Neuron (in vitro differentiated cells): Measurements from ENCODE around the gene ELK4.

ENCODE experiments used
- H2AFZ ChIP-seq: one replicate; pipeline ENCODE4 v1.6.1; 2013; ENCODE audit warnings: low read depth, mild to moderate bottlenecking, inconsistent platforms, low read length, moderate library complexity
- H3K27me3 ChIP-seq: one replicate; pipeline ENCODE4 v1.6.1; 2013; ENCODE audit warnings: low read length; ENCODE audit not compliant: insufficient read depth
- H3K36me3 ChIP-seq: one replicate; pipeline ENCODE4 v1.6.1; 2013; ENCODE audit warnings: low read length; ENCODE audit not compliant: insufficient read depth
- H3K4me1 ChIP-seq: one replicate; pipeline ENCODE4 v1.6.1; 2013; ENCODE audit warnings: low read length; ENCODE audit not compliant: insufficient read depth
- H3K4me3 ChIP-seq: 2 replicates; pipeline ENCODE4 v1.5.1; 2013; ENCODE audit warnings: mild to moderate bottlenecking, low read length, moderate library complexity
- H3K9me3 ChIP-seq: one replicate; pipeline ENCODE4 v1.6.1; 2013; ENCODE audit warnings: low read length

ELK4 gene

DNA sequence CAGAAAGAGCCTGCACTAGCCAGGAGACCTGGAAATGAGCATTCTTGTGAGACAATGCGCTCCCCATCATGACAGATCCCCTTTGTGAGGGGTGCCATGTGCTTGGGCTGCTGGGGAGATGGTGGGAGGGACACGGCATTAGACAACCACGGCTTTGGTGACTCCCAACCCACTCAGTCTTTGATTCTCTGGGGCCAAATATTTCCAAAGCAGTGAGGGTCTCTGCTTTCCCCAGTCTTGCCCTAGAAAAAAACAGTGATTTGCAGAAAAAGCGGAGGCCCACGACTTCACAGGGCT, 38.3 kb upstream of the ELK4 start:
- Histone ChIP-seq H3K4me1 (peaks cover 40% of the 10 kb centered on the region), H3K36me3 (no peaks in the 10 kb centered on the region), H3K4me3 (peak overlapping the region; percentile 5), H3K9me3 (no peaks in the 10 kb centered on the region), H3K27me3 (no peaks in the 10 kb centered on the region), H2AFZ (no peak overlapping the region)

DNA sequence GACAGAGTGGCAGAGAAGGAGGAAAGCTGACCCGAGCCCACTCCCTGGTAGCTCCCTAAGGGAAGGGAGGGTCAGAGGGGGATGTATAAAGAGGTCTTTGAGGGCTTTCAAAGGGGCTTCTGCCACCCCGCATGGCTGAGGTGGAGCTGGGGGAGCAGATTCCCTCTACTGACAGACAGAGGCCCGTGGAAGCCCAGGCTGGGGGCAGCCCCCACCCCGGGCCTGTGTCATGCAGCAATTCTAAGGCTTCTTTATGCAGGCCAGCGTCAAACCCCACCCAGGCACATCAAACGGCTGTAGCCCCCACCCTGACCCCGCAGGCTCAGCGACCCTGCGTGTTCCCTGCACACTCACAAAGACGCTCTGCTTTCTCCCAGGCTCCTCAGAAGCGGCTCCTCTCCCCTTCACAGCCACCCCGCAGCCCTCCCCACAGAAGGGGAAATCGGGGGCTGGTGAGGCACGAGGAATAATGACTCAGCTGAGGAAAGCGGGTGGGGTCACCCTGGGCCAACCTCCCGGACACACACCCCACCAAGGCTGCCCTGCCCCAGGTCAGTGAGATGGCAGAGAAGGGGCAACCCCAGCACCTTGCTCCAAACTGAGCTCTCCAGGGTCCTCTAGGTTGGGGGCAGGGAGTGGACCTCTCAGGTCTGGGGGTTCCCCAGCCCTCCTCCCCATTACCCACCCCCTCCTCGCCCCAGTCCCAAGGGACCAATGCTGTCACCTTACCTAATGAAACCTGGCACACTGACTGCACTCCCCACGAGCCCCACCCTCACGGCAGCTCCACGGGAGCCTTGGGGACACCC, 37.7 kb upstream of the ELK4 start:
- H3K4me1 ChIP-seq, result peaks cover 40% of the 10 kb centered on the region
- H3K36me3 ChIP-seq, result no peaks in the 10 kb centered on the region
- H2AFZ ChIP-seq, result peak overlapping the region; percentile 26
- H3K4me3 ChIP-seq, result peak overlapping the region; percentile 5
- no peaks in the 10 kb centered on the region for H3K27me3 ChIP-seq
- no peaks in the 10 kb centered on the region for H3K9me3 ChIP-seq

DNA sequence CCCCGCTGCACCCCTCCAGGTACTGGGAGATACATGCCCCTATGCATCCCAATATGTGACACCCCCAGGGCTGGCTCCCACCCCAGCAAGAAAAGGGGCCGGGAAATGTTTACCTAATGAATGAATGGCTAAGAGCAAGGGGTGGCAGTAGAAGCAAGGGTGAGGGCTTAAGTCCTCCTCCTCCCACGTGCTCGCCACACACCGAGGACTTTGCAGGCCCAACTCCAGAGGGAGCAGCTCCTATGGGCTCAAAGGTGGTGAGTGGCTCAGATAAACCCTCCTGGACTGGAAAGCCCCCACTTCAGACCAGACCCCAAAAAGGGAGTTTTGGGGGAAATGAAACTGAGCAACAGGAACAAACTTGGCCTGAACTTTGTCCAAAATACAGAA, 37.1 kb upstream of the ELK4 start:
- Histone ChIP-seq H3K9me3 (no peaks in the 10 kb centered on the region), H3K4me1 (peaks cover 40% of the 10 kb centered on the region), H3K4me3 (no peak overlapping the region), H3K36me3 (no peaks in the 10 kb centered on the region), H2AFZ (peak overlapping the region; percentile 26), H3K27me3 (no peaks in the 10 kb centered on the region)

DNA sequence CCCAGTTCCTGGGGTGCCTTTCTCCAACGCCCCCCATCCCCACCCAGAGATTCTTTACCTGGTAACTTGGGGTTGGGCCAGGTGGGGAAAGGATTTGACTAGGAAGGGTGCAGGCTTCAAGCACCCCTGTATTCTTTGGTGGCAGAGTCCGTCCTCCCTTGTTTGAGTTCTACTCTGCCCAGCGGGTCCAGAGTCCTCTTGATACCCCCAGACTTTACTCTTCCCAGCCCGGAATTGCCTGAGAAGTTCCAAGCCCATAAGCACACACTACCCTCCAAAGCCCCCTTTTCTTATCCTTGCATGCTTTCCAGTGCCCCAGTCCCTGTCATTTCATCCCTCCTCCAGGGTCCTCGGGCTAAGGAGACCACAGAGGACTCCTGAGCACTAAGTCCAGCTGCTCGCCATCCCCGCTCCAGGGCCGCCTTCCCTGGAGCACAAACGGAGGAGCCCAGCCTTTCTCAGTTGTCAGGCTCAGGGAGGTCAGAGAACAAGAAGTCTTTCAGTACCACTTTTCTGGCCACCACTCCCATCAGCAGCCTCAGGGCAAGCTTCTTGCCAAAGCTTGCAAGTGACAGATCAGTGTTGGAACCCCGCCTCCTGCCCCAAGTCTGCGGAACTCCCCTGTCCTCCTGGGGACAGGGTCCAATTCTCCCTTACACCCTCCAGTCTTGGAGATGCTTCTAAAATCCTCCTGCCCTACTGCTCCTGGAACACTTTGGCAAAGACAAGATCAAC, 36.3 kb upstream of the ELK4 start:
- H2AFZ ChIP-seq, result no peak overlapping the region
- H3K27me3 ChIP-seq, result no peaks in the 10 kb centered on the region
- no peak overlapping the region for H3K4me3 ChIP-seq
- no peaks in the 10 kb centered on the region for H3K36me3 ChIP-seq
- no peaks in the 10 kb centered on the region for H3K9me3 ChIP-seq
- H3K4me1 ChIP-seq, result peaks cover 40% of the 10 kb centered on the region

DNA sequence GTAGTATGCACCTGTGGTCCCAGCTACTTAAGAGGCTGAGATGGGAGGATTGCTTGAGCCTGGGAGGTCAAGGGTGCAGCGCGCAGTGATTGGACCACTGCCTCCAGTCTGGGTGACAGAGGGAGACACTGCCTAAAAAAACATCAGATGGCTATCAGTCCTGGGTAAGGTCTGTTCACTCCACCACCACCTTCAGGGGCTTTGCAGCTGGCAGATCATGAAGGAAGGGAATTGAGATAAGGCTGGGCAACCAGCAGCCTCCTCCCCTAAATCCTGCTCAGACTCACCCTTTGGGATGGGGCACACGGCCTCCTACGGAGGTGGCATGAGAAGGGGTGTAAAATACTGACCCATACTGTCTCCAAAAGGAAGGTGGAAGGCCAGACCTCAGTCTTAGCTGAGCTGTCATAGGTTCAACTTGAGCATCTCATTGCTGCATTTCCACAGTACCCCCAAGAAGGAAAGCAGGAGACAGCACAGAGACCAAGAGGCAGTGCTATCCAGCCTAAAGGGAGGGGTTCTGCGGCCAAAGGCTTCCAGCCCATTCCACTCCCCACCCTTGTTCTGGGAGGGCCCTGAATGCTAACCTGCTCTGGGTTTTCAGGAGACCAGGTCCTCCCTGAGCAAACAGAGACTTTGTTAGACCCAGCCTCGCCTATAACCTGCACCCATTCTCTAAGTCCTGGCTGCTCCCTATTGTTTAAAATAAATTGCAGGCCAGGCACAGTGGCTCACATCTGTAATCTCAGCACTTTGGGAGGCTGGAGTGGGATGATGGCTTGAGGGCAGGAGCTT, 34.8 kb upstream of the ELK4 start:
- Histone ChIP-seq H3K9me3 (no peaks in the 10 kb centered on the region), H2AFZ (no peak overlapping the region), H3K4me1 (peaks cover 39% of the 10 kb centered on the region), H3K27me3 (no peaks in the 10 kb centered on the region), H3K36me3 (no peaks in the 10 kb centered on the region), H3K4me3 (no peak overlapping the region)

DNA sequence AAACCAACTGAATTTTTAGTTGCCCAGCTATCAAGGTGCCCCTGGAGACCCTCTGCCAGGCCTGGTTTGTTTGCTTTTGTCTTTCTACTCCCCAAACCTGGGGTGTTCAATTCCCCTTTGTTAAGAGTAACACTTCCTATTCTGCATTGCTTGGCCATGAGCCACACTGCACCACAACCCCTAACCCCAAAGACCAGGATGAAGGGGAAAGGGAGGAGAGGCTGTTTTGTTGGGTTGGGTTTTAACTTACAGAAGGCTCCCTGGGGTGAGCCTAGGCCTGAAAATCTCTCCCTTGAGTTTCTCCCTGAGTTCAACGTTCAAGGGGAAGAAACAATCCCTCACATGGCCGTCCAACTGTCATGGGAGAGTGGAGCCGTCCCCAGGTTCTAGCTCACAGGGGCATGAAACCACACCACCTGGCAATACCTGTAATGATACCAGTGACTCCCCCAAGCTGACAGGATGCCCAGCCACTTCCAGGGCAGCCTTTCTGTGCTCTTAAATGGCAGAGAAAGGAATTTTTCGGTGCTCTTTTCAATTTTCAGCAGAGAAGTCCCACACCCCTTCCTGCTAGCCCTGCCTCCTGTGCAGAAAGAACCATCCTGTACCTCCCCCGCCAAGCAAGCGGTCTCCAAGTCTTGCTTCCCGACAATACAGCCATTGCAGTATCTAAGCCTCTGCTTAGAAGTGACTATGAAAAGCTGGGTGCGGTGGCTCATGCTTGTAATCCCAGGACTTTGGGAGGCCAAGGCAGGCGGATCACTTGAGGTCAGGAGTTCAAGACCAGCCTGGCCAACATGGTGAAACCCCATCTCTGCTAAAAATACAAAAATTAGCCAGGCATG, 33.6 kb upstream of the ELK4 start:
- H3K36me3 ChIP-seq, result no peaks in the 10 kb centered on the region
- no peak overlapping the region for H2AFZ ChIP-seq
- H3K4me1 ChIP-seq, result peaks cover 32% of the 10 kb centered on the region
- no peaks in the 10 kb centered on the region for H3K9me3 ChIP-seq
- H3K27me3 ChIP-seq, result no peaks in the 10 kb centered on the region
- no peak overlapping the region for H3K4me3 ChIP-seq

DNA sequence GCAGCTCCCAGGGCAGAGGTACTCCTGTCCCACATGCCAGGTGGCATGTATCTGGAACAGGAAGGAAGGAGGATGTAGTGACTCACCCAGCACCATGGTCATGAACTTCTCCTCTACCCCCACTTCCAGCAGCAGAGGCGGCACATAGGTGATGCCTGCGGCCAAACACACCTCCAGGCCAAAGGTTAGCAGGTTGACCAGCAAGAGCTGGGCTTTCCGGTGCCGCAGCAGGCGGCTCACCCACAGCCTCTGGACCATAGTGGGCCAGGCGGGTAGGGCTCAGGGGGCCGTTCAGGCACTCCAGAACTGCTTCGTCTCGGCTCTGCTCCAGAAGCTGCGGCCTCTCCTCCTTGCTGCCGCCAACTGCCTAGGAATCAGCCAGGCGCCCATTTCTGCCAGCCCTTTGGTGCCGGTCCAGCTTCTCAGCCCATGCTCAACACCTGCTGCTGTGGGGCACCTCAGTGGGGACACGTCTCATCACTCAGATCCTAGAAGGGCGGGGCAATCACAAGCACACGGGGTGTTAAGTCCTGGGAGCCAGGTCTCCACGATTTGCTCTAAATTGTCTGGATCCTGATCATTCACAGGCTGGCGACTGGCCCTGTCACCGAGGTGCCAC, 32.7 kb upstream of the ELK4 start:
- peaks cover 23% of the 10 kb centered on the region for H3K4me1 ChIP-seq
- H3K9me3 ChIP-seq, result no peaks in the 10 kb centered on the region
- H3K27me3 ChIP-seq, result no peaks in the 10 kb centered on the region
- H2AFZ ChIP-seq, result no peak overlapping the region
- H3K4me3 ChIP-seq, result no peak overlapping the region
- no peaks in the 10 kb centered on the region for H3K36me3 ChIP-seq

DNA sequence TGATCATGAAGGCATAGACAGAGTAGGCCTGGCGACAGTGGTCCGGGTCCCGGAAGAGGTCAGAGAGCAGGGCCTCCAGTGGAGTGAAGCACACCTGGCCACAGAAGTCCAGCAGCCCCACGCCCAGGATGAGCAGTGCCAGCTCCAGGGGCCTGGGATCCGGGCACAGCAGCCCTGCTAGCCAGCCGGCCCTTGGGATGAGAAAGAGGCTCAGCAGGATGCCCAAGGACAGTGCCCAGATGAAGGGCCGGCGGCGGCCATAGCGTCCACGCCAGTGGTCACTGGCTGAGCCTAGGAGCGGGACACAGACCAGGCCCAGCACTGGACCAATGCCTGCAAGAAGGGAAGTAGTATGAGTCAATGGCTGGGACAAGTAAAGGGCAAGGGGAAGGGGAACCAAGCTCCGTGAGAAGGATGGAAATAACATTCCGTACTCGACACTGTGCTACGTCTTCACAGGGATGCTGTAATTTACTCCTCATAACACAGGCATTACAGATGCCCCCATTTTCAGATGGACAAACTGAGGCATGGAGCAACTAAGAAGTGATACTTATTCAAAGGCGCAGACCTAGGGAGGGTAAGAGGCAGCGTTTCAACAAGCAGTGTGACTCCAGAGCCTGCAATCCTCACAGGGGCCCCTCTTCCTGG, 31.6 kb upstream of the ELK4 start:
- no peak overlapping the region for H2AFZ ChIP-seq
- H3K4me3 ChIP-seq, result no peak overlapping the region
- no peaks in the 10 kb centered on the region for H3K27me3 ChIP-seq
- H3K9me3 ChIP-seq, result no peaks in the 10 kb centered on the region
- peaks cover 12% of the 10 kb centered on the region for H3K4me1 ChIP-seq
- H3K36me3 ChIP-seq, result no peaks in the 10 kb centered on the region

DNA sequence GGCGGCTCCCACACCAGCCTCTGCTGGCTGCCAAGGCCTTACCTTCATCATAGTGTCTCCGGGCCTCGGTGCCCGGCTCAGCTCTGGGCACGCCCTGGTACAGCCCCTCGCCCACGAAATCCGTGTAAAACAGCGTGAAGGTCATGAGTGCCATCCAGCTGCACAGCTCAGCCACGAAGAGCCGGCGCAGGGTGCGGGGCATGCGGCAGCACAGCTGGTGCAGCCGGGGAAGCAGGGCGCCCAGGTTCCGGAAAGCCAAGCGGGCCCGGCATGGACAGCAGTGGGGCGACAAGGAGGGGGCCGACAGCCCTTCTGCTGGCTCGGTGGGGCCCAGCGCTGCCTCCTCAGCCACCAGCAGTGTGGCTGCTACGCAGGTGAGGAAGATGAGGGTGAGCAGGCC, 31.0 kb upstream of the ELK4 start:
- no peak overlapping the region for H3K4me3 ChIP-seq
- no peaks in the 10 kb centered on the region for H3K9me3 ChIP-seq
- H3K27me3 ChIP-seq, result no peaks in the 10 kb centered on the region
- peaks cover 8% of the 10 kb centered on the region for H3K4me1 ChIP-seq
- no peaks in the 10 kb centered on the region for H3K36me3 ChIP-seq
- H2AFZ ChIP-seq, result no peak overlapping the region

DNA sequence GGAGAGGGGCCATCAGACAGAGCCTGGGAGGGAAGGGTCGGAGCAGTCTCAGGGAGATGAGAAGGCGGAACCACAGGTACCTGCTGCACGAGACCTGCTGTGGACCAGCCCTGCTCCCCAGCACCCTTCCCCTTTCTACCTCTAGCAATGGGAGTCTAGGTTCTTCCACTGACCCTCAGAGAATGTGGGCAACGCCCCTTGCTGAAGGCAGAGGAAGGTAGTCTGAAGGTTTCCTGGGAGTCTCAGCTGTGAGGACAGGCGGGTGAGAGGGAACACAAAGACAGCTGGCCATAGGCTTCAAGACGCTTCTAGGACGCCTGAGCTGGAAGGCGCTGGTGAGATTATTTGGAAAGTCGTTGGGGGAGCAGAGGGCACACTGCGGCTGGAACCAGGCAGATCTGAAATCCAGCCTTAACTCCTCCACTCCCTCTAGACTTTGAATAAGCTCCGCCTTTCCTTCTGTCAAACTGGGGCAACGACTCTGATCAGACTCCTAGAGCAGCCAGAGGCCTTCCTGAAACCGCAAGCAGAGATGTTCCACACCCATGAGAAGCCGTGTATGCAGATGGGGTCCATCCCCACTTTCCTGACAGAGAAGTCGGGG, 30.4 kb upstream of the ELK4 start:
- H3K9me3 ChIP-seq, result no peaks in the 10 kb centered on the region
- H3K27me3 ChIP-seq, result no peaks in the 10 kb centered on the region
- peaks cover 8% of the 10 kb centered on the region for H3K4me1 ChIP-seq
- H2AFZ ChIP-seq, result no peak overlapping the region
- no peak overlapping the region for H3K4me3 ChIP-seq
- no peaks in the 10 kb centered on the region for H3K36me3 ChIP-seq

DNA sequence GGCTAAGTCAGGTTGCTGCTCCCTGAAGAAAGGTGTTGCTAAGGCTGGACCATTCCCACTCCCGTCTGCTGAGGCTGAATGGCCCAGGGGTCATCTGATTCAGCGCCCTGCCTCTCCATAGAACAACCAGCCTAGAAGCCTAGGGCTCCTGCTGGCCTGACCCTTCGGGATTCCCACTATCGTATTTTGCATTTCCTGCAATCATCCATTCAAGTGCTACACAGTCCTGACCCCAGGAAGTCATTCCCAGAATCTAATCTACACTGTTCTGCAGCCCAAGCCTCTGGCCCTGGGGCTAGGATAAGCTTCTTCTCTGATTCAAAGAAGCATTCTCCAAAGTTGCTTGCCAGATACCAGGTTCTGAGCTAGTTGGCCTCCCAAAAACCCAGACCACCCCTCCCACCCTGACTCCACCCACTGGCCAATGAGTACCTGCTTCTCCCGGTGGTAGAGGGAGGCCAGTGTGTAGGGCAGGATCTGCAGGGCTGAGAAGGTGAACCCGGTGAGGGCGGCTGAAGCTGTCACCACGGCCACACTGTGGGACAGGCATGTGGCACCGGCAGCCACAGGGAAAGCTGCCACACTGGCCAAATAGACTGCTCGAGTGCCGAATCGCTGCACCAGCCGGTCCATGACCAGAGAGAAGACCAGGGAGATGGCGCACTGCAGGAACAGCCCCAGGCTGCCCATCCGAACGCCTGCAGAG, 29.8 kb upstream of the ELK4 start:
- Histone ChIP-seq H3K4me1 (peaks cover 8% of the 10 kb centered on the region), H2AFZ (no peak overlapping the region), H3K9me3 (no peaks in the 10 kb centered on the region), H3K36me3 (no peaks in the 10 kb centered on the region), H3K27me3 (no peaks in the 10 kb centered on the region), H3K4me3 (no peak overlapping the region)
